Kidney (tissue), 14 donors: Measurements from ENCODE around the gene CHST7. TPM values are rescaled to one million over a fixed set of nuclear protein-coding genes. Genes with fewer than 3 reads are reported as not detected.

Experiments used
- DNase-seq, 5 donors: peaks; one replicate each; pipeline ENCODE4 v3.0.0-alpha.2; 2013 to 2020
- FAIRE-seq: peaks from 2 replicates; lab custom pipeline; 2012; peaks lifted over from hg19 to GRCh38; lab: Jason Lieb, UNC
- H3K27ac ChIP-seq, 2 donors: one replicate each; pipeline ENCODE4 v1.7.0; 2013; ENCODE audit warnings: low read depth in 2 of 2, low read length in 2 of 2, inconsistent platforms in 1 of 2
- H3K27me3 ChIP-seq: one replicate; pipeline ENCODE4 v1.7.1; 2013; ENCODE audit warnings: low read length, inconsistent platforms; ENCODE audit not compliant: control insufficient read depth, insufficient read depth
- H3K36me3 ChIP-seq, 3 donors: one replicate each; pipeline versions ENCODE4 v1.7.0 to v1.7.1; 2013; ENCODE audit warnings: low read length in 3 of 3, control low read depth in 1 of 3, inconsistent platforms in 1 of 3; ENCODE audit not compliant: insufficient read depth in 3 of 3, control insufficient read depth in 2 of 3
- H3K4me1 ChIP-seq, 3 donors: one replicate each; pipeline versions ENCODE4 v1.7.0 to v1.7.1; 2013; ENCODE audit warnings: low read length in 3 of 3, inconsistent platforms in 1 of 3, low read depth in 1 of 3; ENCODE audit not compliant: control insufficient read depth in 2 of 3, insufficient read depth in 2 of 3
- H3K4me3 ChIP-seq, 3 donors: one replicate each; pipeline versions ENCODE4 v1.7.0 to v1.8.1; 2013; ENCODE audit warnings: low read length in 3 of 3, control low read depth in 1 of 3, inconsistent platforms in 1 of 3
- H3K9ac ChIP-seq, 3 donors: one replicate each; pipeline versions ENCODE4 v1.7.0 to v1.7.1; 2013; ENCODE audit warnings: low read length in 3 of 3, control low read depth in 1 of 3, inconsistent platforms in 1 of 3
- H3K9me3 ChIP-seq, 3 donors: one replicate each; pipeline versions ENCODE4 v1.7.0 to v1.7.1; 2013; ENCODE audit warnings: low read length in 3 of 3, control low read depth in 1 of 3, inconsistent platforms in 1 of 3; ENCODE audit not compliant: control insufficient read depth in 2 of 3, insufficient read depth in 1 of 3
- intact Hi-C: fragments of 100-400 bp; cut with DNase I; formaldehyde crosslinking; loops from one replicate; pipeline ENCODE4 v1.11.1; 2022
- polyA plus RNA-seq: library from polyadenylated mRNA; stranded (reverse); fragments of 350-450 nt; fragmentation: Illumina TruSeq; extraction: RNeasy Lipid Tissue Mini Kit (QIAGEN cat#74804); gene quantifications from one replicate; pipeline ENCODE4 v1.2.3, GENCODE V29; 2014; ENCODE audit warnings: low read depth, low replicate concordance; ENCODE audit not compliant: insufficient read depth
- total RNA-seq: library from RNA; stranded (reverse); fragmentation: NEBNext Ultra II Directional; extraction: Animal tissue kit (Norgen Biotek cat#: 25700); gene quantifications from one replicate; pipeline ENCODE4 v1.2.1, GENCODE V29; 2021
- TF ChIP-seq, protein P1 (sequence below): IDR thresholded peaks from 3 replicates; pipeline ENCODE4 v1.5.1; 2012; ENCODE audit warnings: mild to moderate bottlenecking, moderate library complexity, borderline replicate concordance; ENCODE audit not compliant: insufficient read depth; ENCODE audit errors: extremely low read depth
- donor health status: control.
- donor health status: control.
- donor health status: control.
- donor health status: control.
- donor health status: control.
- donor health status: DM: yes; HTN: yes; CAD: no.
- donor health status: Normal renal cell carcinoma (clear cell type).

CHST7 gene
- total and polyA plus RNA-seq, 2 donors from 2014 or later: 2.0 to 9.0 TPM

DNA sequence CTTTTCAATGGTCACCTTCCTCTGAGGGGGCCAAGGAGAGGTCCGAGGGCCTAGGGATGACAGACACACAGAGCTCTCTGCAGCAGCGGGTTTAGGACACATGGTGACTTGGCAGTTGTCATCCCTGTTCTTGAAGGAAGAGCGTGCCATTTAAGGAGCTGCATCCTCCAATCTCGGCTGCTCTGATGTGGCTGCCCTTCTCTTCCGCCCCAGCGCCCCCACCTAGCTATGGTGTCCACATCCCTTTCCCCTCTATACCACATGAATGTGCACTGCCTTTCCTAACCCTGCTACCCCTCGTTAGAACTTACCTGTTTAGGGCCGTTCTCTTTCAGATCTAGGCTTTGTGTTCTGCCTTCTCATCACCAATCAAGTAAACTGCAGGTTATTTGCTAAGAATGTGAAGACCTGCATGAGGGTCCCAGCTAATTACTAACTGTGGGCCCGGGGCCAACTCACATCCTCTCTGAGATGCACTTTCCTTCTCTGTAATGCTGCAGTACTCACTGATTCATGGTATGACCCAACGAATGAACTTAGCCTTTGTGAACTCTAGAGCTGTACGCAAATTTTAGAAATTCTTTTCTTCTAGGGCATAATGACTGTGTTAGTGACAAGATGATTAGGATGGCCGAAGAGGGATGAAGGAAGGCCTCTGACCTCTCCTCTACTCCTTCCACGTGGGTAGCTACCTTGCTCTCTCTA lies 38.2 kb downstream of the CHST7 start:
- H3K9ac ChIP-seq: no peak overlapping the region
- TF ChIP-seq, protein P1, sequence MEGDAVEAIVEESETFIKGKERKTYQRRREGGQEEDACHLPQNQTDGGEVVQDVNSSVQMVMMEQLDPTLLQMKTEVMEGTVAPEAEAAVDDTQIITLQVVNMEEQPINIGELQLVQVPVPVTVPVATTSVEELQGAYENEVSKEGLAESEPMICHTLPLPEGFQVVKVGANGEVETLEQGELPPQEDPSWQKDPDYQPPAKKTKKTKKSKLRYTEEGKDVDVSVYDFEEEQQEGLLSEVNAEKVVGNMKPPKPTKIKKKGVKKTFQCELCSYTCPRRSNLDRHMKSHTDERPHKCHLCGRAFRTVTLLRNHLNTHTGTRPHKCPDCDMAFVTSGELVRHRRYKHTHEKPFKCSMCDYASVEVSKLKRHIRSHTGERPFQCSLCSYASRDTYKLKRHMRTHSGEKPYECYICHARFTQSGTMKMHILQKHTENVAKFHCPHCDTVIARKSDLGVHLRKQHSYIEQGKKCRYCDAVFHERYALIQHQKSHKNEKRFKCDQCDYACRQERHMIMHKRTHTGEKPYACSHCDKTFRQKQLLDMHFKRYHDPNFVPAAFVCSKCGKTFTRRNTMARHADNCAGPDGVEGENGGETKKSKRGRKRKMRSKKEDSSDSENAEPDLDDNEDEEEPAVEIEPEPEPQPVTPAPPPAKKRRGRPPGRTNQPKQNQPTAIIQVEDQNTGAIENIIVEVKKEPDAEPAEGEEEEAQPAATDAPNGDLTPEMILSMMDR: no peak
- intact Hi-C loops: loop anchor here (10.0 kb wide), 1 partner anchor 923 kb away; no protein-coding TSS in a partner anchor
- no peaks in the 10 kb centered on the region for H3K9me3 ChIP-seq
- H3K4me3 ChIP-seq: no peak overlapping the region
- H3K27ac ChIP-seq: no peak overlapping the region
- no peaks in the 10 kb centered on the region for H3K4me1 ChIP-seq
- H3K36me3 ChIP-seq: no peaks in the 10 kb centered on the region
- DNase-seq (no peak), FAIRE-seq (no peak)
- no peaks in the 10 kb centered on the region for H3K27me3 ChIP-seq

DNA sequence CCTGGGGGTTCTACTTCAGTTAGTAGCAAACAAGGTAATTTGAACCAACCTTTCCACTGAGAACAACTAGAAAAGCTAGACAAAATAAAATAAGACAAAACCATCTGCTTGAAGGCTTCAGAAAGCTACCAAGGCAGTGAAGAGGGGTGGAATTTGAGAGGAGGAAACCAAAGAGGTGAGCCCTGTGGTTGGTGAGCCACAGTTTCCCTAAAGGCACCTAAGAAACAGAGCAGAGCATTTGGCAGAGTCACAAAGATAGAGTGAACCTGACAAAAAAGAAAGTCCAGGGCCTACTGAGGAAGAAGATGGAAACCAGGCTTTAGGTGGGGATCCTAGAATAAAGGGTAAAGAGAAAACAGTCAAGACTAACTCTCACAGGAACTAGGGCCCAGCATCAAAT lies 44.3 kb downstream of the CHST7 start:
- Histone ChIP-seq H3K36me3 (no peaks in the 10 kb centered on the region), H3K4me3 (no peak overlapping the region), H3K27ac (no peak overlapping the region), H3K9me3 (no peaks in the 10 kb centered on the region), H3K27me3 (no peaks in the 10 kb centered on the region), H3K4me1 (no peaks in the 10 kb centered on the region), H3K9ac (no peak overlapping the region)
- DNase-seq (no peak), FAIRE-seq (no peak)
- TF ChIP-seq, protein P1: no peak
- intact Hi-C loops: loop anchor here (10.0 kb wide), 1 partner anchor 917 kb away; no protein-coding TSS in a partner anchor

DNA sequence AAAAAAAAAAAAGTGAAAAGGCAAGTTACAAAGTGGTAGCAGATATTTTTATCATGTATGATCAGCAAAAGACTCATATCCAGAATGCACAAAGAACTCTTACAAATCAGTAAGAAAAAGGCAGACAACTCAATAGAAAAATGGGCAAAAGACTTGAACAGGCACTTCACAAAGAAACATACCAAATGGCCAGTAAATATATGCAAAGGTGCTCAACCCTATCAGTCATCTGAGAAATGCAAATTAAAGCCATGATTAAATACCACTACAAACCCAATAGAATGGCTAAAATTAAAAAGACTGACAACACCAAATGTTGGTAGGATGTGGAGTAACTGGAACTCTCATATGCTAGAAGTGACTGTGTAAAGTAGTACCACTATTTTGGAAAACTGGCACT lies 45.4 kb downstream of the CHST7 start:
- intact Hi-C loops: loop anchor here (10.0 kb wide), 1 partner anchor 916 kb away; no protein-coding TSS in a partner anchor
- Histone ChIP-seq H3K27me3 (no peaks in the 10 kb centered on the region), H3K36me3 (no peaks in the 10 kb centered on the region), H3K9me3 (no peaks in the 10 kb centered on the region), H3K9ac (no peak overlapping the region), H3K27ac (no peak overlapping the region), H3K4me1 (no peaks in the 10 kb centered on the region), H3K4me3 (no peak overlapping the region)
- DNase-seq (no peak), FAIRE-seq (no peak)
- TF ChIP-seq, protein P1: no peak
